H9 (cell line): Measurements from ENCODE around the gene ZNF169. TPM values are rescaled to one million over a fixed set of nuclear protein-coding genes. Genes with fewer than 3 reads are reported as not detected.

Source experiments
- DNase-seq: peaks from one replicate; pipeline ENCODE4 v3.0.0-alpha.2; 2017
- H2AFZ ChIP-seq: one replicate; pipeline ENCODE4 v1.6.1; 2013; ENCODE audit warnings: mild to moderate bottlenecking, low read length, control low read depth, moderate library complexity
- H2AK5ac ChIP-seq: 2 replicates; pipeline ENCODE4 v1.6.1; 2013; ENCODE audit warnings: low read length, control low read depth, mixed read lengths; ENCODE audit not compliant: insufficient read length
- H2BK120ac ChIP-seq: one replicate; pipeline ENCODE4 v1.6.1; 2013; ENCODE audit warnings: low read depth, mild to moderate bottlenecking, low read length, control low read depth, inconsistent platforms; ENCODE audit not compliant: poor library complexity, severe bottlenecking
- H2BK12ac ChIP-seq: 2 replicates; pipeline ENCODE4 v1.6.1; 2013; ENCODE audit warnings: low read length, control low read depth, mixed read lengths, low read depth; ENCODE audit not compliant: insufficient read length
- H2BK15ac ChIP-seq: 2 replicates; pipeline ENCODE4 v1.6.1; 2013; ENCODE audit warnings: low read depth, low read length, control low read depth
- H2BK20ac ChIP-seq: one replicate; pipeline ENCODE4 v1.6.1; 2013; ENCODE audit warnings: low read depth, mild to moderate bottlenecking, low read length, control low read depth, inconsistent platforms; ENCODE audit not compliant: poor library complexity, severe bottlenecking
- H2BK5ac ChIP-seq: 2 replicates; pipeline ENCODE4 v1.6.1; 2013; ENCODE audit warnings: low read length, control low read depth, mixed read lengths; ENCODE audit not compliant: insufficient read length
- H3K14ac ChIP-seq: 2 replicates; pipeline ENCODE4 v1.6.1; 2013; ENCODE audit warnings: low read length, control low read depth; ENCODE audit not compliant: insufficient read depth
- H3K18ac ChIP-seq: 2 replicates; pipeline ENCODE4 v1.6.1; 2013; ENCODE audit warnings: low read depth, mild to moderate bottlenecking, mixed read lengths, low read length, control low read depth; ENCODE audit not compliant: insufficient read length
- H3K23ac ChIP-seq: 2 replicates; pipeline ENCODE4 v1.6.1; 2013; ENCODE audit warnings: low read length, control low read depth, mixed read lengths, low read depth; ENCODE audit not compliant: insufficient read length
- H3K23me2 ChIP-seq: 2 replicates; pipeline ENCODE4 v1.6.1; 2013; ENCODE audit warnings: low read depth, mild to moderate bottlenecking, mixed read lengths, low read length, control low read depth; ENCODE audit not compliant: insufficient read length, poor library complexity, severe bottlenecking
- H3K27ac ChIP-seq: 2 replicates; pipeline ENCODE4 v1.5.1; 2013; ENCODE audit warnings: low read length, control low read depth, mixed read lengths, low read depth; ENCODE audit not compliant: insufficient read length
- H3K27me3 ChIP-seq: 2 replicates; pipeline ENCODE4 v1.6.1; 2013; ENCODE audit warnings: low read length, control low read depth, inconsistent platforms; ENCODE audit not compliant: insufficient read depth
- H3K4ac ChIP-seq: 2 replicates; pipeline ENCODE4 v1.6.1; 2013; ENCODE audit warnings: low read depth, mild to moderate bottlenecking, control low read depth, inconsistent platforms, low read length, moderate library complexity
- H3K4me1 ChIP-seq: 2 replicates; pipeline ENCODE4 v1.6.1; 2013; ENCODE audit warnings: low read length, control low read depth, inconsistent platforms; ENCODE audit not compliant: insufficient read depth
- H3K4me2 ChIP-seq: 2 replicates; pipeline ENCODE4 v1.6.1; 2013; ENCODE audit warnings: low read length, control low read depth, mixed read lengths; ENCODE audit not compliant: insufficient read length, insufficient read depth
- H3K56ac ChIP-seq: 2 replicates; pipeline ENCODE4 v1.6.1; 2013; ENCODE audit warnings: low read depth, mild to moderate bottlenecking, mixed read lengths, low read length, control low read depth; ENCODE audit not compliant: insufficient read length
- H3K79me1 ChIP-seq: 2 replicates; pipeline ENCODE4 v1.6.1; 2013; ENCODE audit warnings: low read depth, mild to moderate bottlenecking, moderate library complexity, low read length, control low read depth, inconsistent platforms; ENCODE audit not compliant: insufficient read depth, poor library complexity, severe bottlenecking
- H3K79me2 ChIP-seq: 2 replicates; pipeline ENCODE4 v1.6.1; 2013; ENCODE audit warnings: low read length, control low read depth, inconsistent platforms; ENCODE audit not compliant: insufficient read depth
- H3K9ac ChIP-seq: 2 replicates; pipeline ENCODE4 v1.6.1; 2013; ENCODE audit warnings: low read length, control low read depth, mixed read lengths; ENCODE audit not compliant: insufficient read length; ENCODE audit errors: extremely low read depth
- H3K9me3 ChIP-seq: one replicate; pipeline ENCODE4 v1.6.1; 2013; ENCODE audit warnings: low read depth, low read length, inconsistent platforms; ENCODE audit not compliant: control insufficient read depth
- H3T11ph ChIP-seq: one replicate; pipeline ENCODE4 v1.6.1; 2013; ENCODE audit warnings: mild to moderate bottlenecking, low read length, control low read depth, inconsistent platforms
- H4K20me1 ChIP-seq: one replicate; pipeline ENCODE4 v1.6.1; 2013; ENCODE audit not compliant: control insufficient read depth, insufficient read length, insufficient read depth
- H4K5ac ChIP-seq: 2 replicates; pipeline ENCODE4 v1.6.1; 2013; ENCODE audit warnings: low read depth, mild to moderate bottlenecking, mixed read lengths, low read length, control low read depth; ENCODE audit not compliant: insufficient read length
- H4K8ac ChIP-seq: replicated peaks from 2 replicates; pipeline ENCODE4 v1.6.1; 2013; ENCODE audit warnings: low read length, control low read depth, mixed read lengths, low read depth; ENCODE audit not compliant: insufficient read length
- H4K91ac ChIP-seq: 2 replicates; pipeline ENCODE4 v1.6.1; 2013; ENCODE audit warnings: low read depth, mild to moderate bottlenecking, moderate library complexity, mixed read lengths, low read length, control low read depth; ENCODE audit not compliant: insufficient read length
- H3K27ac Mint-ChIP-seq, 3 experiments: 2 replicates in 2 of 3; 3 replicates in 1 of 3; pipeline ENCODE4 v1.8.0; 2020 to 2021; ENCODE audit warnings: mixed read lengths in 3 of 3, mild to moderate bottlenecking in 1 of 3, moderate library complexity in 1 of 3
- H3K27me3 Mint-ChIP-seq: 2 replicates; pipeline ENCODE4 v1.8.0; 2021; ENCODE audit warnings: low read depth, mild to moderate bottlenecking, moderate library complexity, mixed read lengths
- H3K36me3 Mint-ChIP-seq, 3 experiments: 2 replicates in 2 of 3; 3 replicates in 1 of 3; pipeline ENCODE4 v1.8.0; 2020 to 2021; ENCODE audit warnings: low read depth in 3 of 3, mixed read lengths in 3 of 3; ENCODE audit not compliant: insufficient read depth in 1 of 3
- H3K4me1 Mint-ChIP-seq, 2 experiments: 2 replicates each; pipeline ENCODE4 v1.8.0; 2020; ENCODE audit warnings: mixed read lengths in 2 of 2
- H3K4me3 Mint-ChIP-seq, 2 experiments: 2 replicates in 1 of 2; 3 replicates in 1 of 2; pipeline ENCODE4 v1.8.0; 2020 to 2021; ENCODE audit warnings: mild to moderate bottlenecking in 2 of 2, mixed read lengths in 2 of 2, moderate library complexity in 1 of 2
- H3K9me3 Mint-ChIP-seq, 2 experiments: 2 replicates in 1 of 2; 3 replicates in 1 of 2; pipeline ENCODE4 v1.8.0; 2020; ENCODE audit warnings: mild to moderate bottlenecking in 2 of 2, mixed read lengths in 2 of 2, moderate library complexity in 1 of 2
- WGBS: extraction: QIAGEN DNeasy Blood & Tissue Kit; methylation state at CpG from one replicate; pipeline ENCODE4 v1.1.7; 2013; ENCODE audit warnings: missing lambda C conversion rate, low lambda C conversion rate, mixed read lengths; ENCODE audit not compliant: insufficient read length; ENCODE audit errors: extremely low coverage; 5-methylcytosine and 5-hydroxymethylcytosine counted together
- total RNA-seq: library from RNA; stranded (reverse); gene quantifications from 2 replicates; pipeline ENCODE4 v1.2.1, GENCODE V29; 2021
- TF ChIP-seq, protein P1 (sequence below): fragments of 200-600 bp; sonication (generic); conservative IDR thresholded peaks from 3 replicates; pipeline ENCODE4 v1.8.0; 2021; ENCODE audit warnings: antibody characterized with exemption, mild to moderate bottlenecking

The ZNF169 gene
- total RNA-seq, 1 experiment from 2014 or later, result 4.8 TPM

DNA sequence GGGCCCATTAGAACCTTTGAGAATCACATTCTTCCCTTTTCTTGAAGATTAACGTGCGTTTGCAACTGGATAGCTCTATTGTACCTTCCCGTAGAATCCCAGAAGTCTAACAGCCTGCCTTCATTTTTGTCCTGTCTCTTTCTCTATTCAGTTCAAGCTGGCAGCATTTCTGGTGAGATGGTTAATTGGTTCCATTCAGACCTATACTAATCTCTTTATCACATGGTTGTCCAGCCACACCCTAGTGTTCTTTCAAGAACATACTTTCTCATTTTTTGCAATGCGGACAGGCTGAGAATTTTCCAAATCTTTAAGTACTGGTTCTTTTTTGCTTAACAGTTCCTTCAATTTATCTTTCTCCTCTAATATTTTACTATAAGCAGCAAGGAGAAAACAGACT is 43.3 kb downstream of the ZNF169 start:
- no peak overlapping the region for H3K14ac ChIP-seq
- Mint-ChIP-seq H3K27ac (peak overlapping the region in 1 of 3 experiments; percentile 17; a peak in 1 of 7 replicates), H3K27me3 (no peaks in the 10 kb centered on the region), H3K4me3 (no peak overlapping the region), H3K36me3 (peaks cover 5 to 11% (median 5%) of the 10 kb centered on the region in 3 experiments; a peak in 6 of 7 replicates), H3K9me3 (no peaks in the 10 kb centered on the region), H3K4me1 (peaks cover 6 to 9% of the 10 kb centered on the region in 2 experiments; a peak in 3 of 4 replicates)
- H2BK12ac ChIP-seq, result no peak overlapping the region
- no peaks in the 10 kb centered on the region for H3K79me1 ChIP-seq
- WGBS, result no CpG with 5 or more reads among the region's 4 CpGs
- H3K23me2 ChIP-seq, result no peaks in the 10 kb centered on the region
- H3K4me1 ChIP-seq, result no peaks in the 10 kb centered on the region
- no peak overlapping the region for H2BK15ac ChIP-seq
- no peak overlapping the region for H2AFZ ChIP-seq
- no peak overlapping the region for H3K56ac ChIP-seq
- no peak overlapping the region for H4K8ac ChIP-seq
- no peak for DNase-seq
- H2BK5ac ChIP-seq, result no peak overlapping the region
- H2BK20ac ChIP-seq, result no peak overlapping the region
- no peaks in the 10 kb centered on the region for H3K27me3 ChIP-seq
- no peak overlapping the region for H3K4me2 ChIP-seq
- no peak overlapping the region for H3K18ac ChIP-seq
- H3K9me3 ChIP-seq, result no peaks in the 10 kb centered on the region
- H3K4ac ChIP-seq, result no peak overlapping the region
- no peak overlapping the region for H3T11ph ChIP-seq
- no peaks in the 10 kb centered on the region for H4K20me1 ChIP-seq
- no peak overlapping the region for H3K9ac ChIP-seq
- H3K23ac ChIP-seq, result no peak overlapping the region
- H4K91ac ChIP-seq, result no peak overlapping the region
- H2BK120ac ChIP-seq, result no peak overlapping the region
- H3K79me2 ChIP-seq, result no peaks in the 10 kb centered on the region
- H2AK5ac ChIP-seq, result no peak overlapping the region
- H4K5ac ChIP-seq, result no peak overlapping the region
- TF ChIP-seq, protein P1, sequence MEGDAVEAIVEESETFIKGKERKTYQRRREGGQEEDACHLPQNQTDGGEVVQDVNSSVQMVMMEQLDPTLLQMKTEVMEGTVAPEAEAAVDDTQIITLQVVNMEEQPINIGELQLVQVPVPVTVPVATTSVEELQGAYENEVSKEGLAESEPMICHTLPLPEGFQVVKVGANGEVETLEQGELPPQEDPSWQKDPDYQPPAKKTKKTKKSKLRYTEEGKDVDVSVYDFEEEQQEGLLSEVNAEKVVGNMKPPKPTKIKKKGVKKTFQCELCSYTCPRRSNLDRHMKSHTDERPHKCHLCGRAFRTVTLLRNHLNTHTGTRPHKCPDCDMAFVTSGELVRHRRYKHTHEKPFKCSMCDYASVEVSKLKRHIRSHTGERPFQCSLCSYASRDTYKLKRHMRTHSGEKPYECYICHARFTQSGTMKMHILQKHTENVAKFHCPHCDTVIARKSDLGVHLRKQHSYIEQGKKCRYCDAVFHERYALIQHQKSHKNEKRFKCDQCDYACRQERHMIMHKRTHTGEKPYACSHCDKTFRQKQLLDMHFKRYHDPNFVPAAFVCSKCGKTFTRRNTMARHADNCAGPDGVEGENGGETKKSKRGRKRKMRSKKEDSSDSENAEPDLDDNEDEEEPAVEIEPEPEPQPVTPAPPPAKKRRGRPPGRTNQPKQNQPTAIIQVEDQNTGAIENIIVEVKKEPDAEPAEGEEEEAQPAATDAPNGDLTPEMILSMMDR, result no peak
- H3K27ac ChIP-seq, result no peak overlapping the region
